ENCODE results near the gene TULP4.
A peak's percentile ranks its signal among the peaks of the same experiment; 100 is the strongest.

Gene TULP4

GRCh38 chr6:158413028-158413427, 100.8 kb downstream of the TULP4 start:
- no peak for TF ChIP-seq CTCF (IDR thresholded peaks at IDR 0.05)
- no peaks in the 10 kb centered on the region for H3K27me3 Mint-ChIP-seq (ENCODE audit: low read depth, poor library complexity)
- H3K27ac Mint-ChIP-seq, result peak overlapping the region; percentile 84
- DNase-seq, result no peak
- peaks cover 14% of the 10 kb centered on the region for H3K4me1 Mint-ChIP-seq
- H3K36me3 Mint-ChIP-seq (ENCODE audit: low read depth), result peaks cover 53% of the 10 kb centered on the region
- no peaks in the 10 kb centered on the region for H3K9me3 Mint-ChIP-seq
- H3K4me3 Mint-ChIP-seq, result no peak overlapping the region

- Mint-ChIP-seq H3K27ac (peak overlapping the region; percentile 84), H3K36me3 (ENCODE audit: low read depth) (peaks cover 53% of the 10 kb centered on the region), H3K4me1 (peaks cover 5% of the 10 kb centered on the region), H3K27me3 (ENCODE audit: low read depth, poor library complexity) (no peaks in the 10 kb centered on the region), H3K4me3 (no peak overlapping the region), H3K9me3 (no peaks in the 10 kb centered on the region)
- DNase-seq, result no peak
- no peak for TF ChIP-seq CTCF (IDR thresholded peaks at IDR 0.05)
These were observed 101.7 kb downstream of the TULP4 start for GRCh38 chr6:158413814-158414565.

GRCh38 chr6:158414851-158415262, 102.6 kb downstream of the TULP4 start:
- Mint-ChIP-seq H3K9me3 (peaks cover 9% of the 10 kb centered on the region), H3K27ac (no peak overlapping the region), H3K4me3 (no peak overlapping the region), H3K36me3 (ENCODE audit: low read depth) (peaks cover 57% of the 10 kb centered on the region), H3K27me3 (ENCODE audit: low read depth, poor library complexity) (no peaks in the 10 kb centered on the region), H3K4me1 (no peaks in the 10 kb centered on the region)
- TF ChIP-seq CTCF (IDR thresholded peaks at IDR 0.05), result no peak
- no peak for DNase-seq

- Mint-ChIP-seq H3K9me3 (peaks cover 10% of the 10 kb centered on the region), H3K4me1 (no peaks in the 10 kb centered on the region)
- DNase-seq, result no peak
These were observed 103.4 kb downstream of the TULP4 start for GRCh38 chr6:158415666-158416065.

GRCh38 chr6:158416883-158417759, 104.9 kb downstream of the TULP4 start:
- Mint-ChIP-seq H3K4me3 (no peak overlapping the region), H3K4me1 (no peaks in the 10 kb centered on the region), H3K27ac (no peak overlapping the region), H3K27me3 (ENCODE audit: low read depth, poor library complexity) (no peaks in the 10 kb centered on the region), H3K9me3 (peaks cover 21% of the 10 kb centered on the region), H3K36me3 (ENCODE audit: low read depth) (peaks cover 76% of the 10 kb centered on the region)
- TF ChIP-seq CTCF (IDR thresholded peaks at IDR 0.05), result no peak
- DNase-seq, result no peak

More at GRCh38 chr6:158415666-158416065, 103.4 kb downstream of the TULP4 start:
- peaks cover 63% of the 10 kb centered on the region for H3K36me3 Mint-ChIP-seq (ENCODE audit: low read depth)
- H3K27ac Mint-ChIP-seq, result no peak overlapping the region
- H3K27me3 Mint-ChIP-seq (ENCODE audit: low read depth, poor library complexity), result no peaks in the 10 kb centered on the region
- no peak overlapping the region for H3K4me3 Mint-ChIP-seq
- no peak for TF ChIP-seq CTCF (IDR thresholded peaks at IDR 0.05)

Measured in nephron progenitor cell (in vitro differentiated cells).